SJCRH30 (cell line): ENCODE measurements around the gene HELB. TPM values are rescaled to one million over a fixed set of nuclear protein-coding genes. Genes with fewer than 3 reads are reported as not detected.
"Not testable (repeated sequence)": the region's sequence is repeated elsewhere in the genome, so short reads cannot be mapped to it uniquely, and the experiment has no call there.

ENCODE experiments used
- DNase-seq, 2 experiments: peaks; one replicate each; pipeline ENCODE4 v3.0.0-alpha.2; 2015 to 2020
- H3K27ac ChIP-seq: fragments of 250-450 bp; sonication (Bioruptor Pico); 2 replicates; pipeline ENCODE4 v1.5.1; 2020; ENCODE audit warnings: mild to moderate bottlenecking, moderate library complexity
- H3K27me3 ChIP-seq: fragments of 250-450 bp; sonication (Bioruptor Pico); 2 replicates; pipeline ENCODE4 v1.5.1; 2020; ENCODE audit warnings: mild to moderate bottlenecking, moderate library complexity
- H3K36me3 ChIP-seq: fragments of 250-450 bp; sonication (Bioruptor Pico); 2 replicates; pipeline ENCODE4 v1.5.1; 2020; ENCODE audit warnings: mild to moderate bottlenecking, moderate library complexity
- H3K4me1 ChIP-seq: fragments of 250-450 bp; sonication (Bioruptor Pico); 2 replicates; pipeline ENCODE4 v1.5.1; 2020; ENCODE audit warnings: mild to moderate bottlenecking, moderate library complexity
- H3K4me3 ChIP-seq: fragments of 250-450 bp; sonication (Bioruptor Pico); 2 replicates; pipeline ENCODE4 v1.5.1; 2020; ENCODE audit warnings: mild to moderate bottlenecking, moderate library complexity
- H3K9me3 ChIP-seq: fragments of 250-450 bp; sonication (Bioruptor Pico); replicated peaks from 2 replicates; pipeline ENCODE4 v1.5.1; 2020; ENCODE audit warnings: mild to moderate bottlenecking, moderate library complexity
- total RNA-seq: library from RNA; depleted of rRNA; stranded (reverse); fragments of >200 nt; shearing (Covaris generic); gene quantifications from 2 replicates; pipeline ENCODE4 v1.2.3, GENCODE V29; 2014

Gene HELB
- total RNA-seq, 1 experiment from 2014 or later = 20.4 TPM

DNA sequence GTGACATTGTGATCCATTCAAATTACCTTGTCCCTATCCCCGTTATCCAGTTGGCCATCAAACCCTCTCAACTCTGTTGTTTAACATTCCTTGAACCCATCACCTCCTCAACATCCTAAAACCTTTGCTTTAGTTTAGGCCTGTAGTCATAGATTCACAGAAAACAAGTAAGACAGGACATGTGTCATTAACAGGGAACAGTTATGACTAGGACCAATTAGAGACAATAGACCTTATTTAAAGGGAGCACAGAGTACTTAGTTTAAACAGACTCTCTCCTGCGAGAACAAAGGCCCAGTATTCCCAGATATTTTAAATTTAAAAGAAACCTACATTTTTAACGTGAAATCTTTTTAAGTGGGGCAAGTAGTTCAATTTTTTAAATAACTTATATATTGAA, 20.0 kb upstream of the HELB start:
- no peak for DNase-seq

GRCh38 chr12:66287275-66287674, 15.0 kb upstream of the HELB start:
- Histone ChIP-seq H3K9me3 (no peaks in the 10 kb centered on the region), H3K4me1 (no peaks in the 10 kb centered on the region), H3K27ac (no peak overlapping the region), H3K4me3 (no peak overlapping the region), H3K36me3 (no peaks in the 10 kb centered on the region), H3K27me3 (no peaks in the 10 kb centered on the region)
- DNase-seq = no peak

More for the DNA sequence above, 20.0 kb upstream of the HELB start:
- Histone ChIP-seq H3K27ac (no peak overlapping the region), H3K36me3 (no peaks in the 10 kb centered on the region), H3K4me1 (no peaks in the 10 kb centered on the region; the same call in 1 of the 2 replicates), H3K27me3 (no peaks in the 10 kb centered on the region), H3K4me3 (no peak overlapping the region), H3K9me3 (peaks cover 3% of the 10 kb centered on the region; the same call in 1 of the 2 replicates)

DNA sequence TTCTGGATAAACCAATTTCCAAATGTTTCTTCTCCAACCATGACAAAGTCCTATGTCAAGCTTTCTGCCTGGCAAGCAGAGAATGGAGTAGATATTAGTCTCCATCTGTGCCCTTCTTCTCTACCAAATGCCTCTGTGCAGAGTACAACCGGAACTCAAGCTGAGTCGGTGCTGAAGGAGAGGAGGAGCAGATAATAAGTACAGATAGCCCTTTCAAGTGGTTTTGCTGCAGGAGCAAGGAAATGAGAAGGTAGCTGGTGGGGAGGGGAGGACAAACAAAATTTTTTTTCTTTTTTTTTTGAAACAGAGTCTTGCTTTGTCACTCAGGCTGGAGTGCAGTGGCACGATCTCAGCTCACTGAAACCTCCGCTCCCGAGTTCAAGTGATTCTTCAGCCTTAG, 14.2 kb upstream of the HELB start:
- Histone ChIP-seq H3K27me3 (no peaks in the 10 kb centered on the region), H3K4me3 (no peak overlapping the region), H3K36me3 (no peaks in the 10 kb centered on the region), H3K27ac (no peak overlapping the region), H3K4me1 (no peaks in the 10 kb centered on the region), H3K9me3 (no peaks in the 10 kb centered on the region)
- DNase-seq = no peak

GRCh38 chr12:66289485-66289884, 12.8 kb upstream of the HELB start:
- DNase-seq = no peak
- Histone ChIP-seq H3K4me1 (no peaks in the 10 kb centered on the region), H3K36me3 (no peaks in the 10 kb centered on the region), H3K4me3 (no peak overlapping the region), H3K27me3 (no peaks in the 10 kb centered on the region), H3K9me3 (no peaks in the 10 kb centered on the region), H3K27ac (no peak overlapping the region)

DNA sequence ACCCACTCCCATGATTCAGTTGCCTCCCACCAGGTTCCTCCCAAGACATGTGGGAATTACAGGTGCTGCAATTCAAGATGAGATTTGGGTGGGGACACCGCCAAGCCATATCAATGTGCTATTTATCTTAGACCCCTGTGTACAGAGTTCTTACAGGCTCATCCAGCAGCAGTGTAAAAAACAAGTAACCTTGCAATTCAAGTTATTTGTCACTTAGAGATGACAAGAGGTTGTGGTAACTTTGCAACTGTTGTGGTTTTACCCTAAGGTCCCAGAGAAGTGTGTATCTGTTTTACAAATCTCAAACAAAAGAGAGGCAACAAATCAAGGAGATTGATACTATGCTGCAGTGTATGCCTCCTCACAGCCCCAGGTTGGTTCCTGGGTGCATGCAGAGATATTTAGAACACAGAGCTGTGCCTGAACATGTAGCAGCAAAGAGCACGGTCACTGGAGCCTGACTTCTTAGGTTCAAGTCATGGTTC, 11.5 kb upstream of the HELB start:
- Histone ChIP-seq H3K27ac (no peak overlapping the region), H3K4me1 (no peaks in the 10 kb centered on the region), H3K36me3 (no peaks in the 10 kb centered on the region), H3K9me3 (no peaks in the 10 kb centered on the region), H3K4me3 (no peak overlapping the region), H3K27me3 (no peaks in the 10 kb centered on the region)
- no peak for DNase-seq

- Histone ChIP-seq H3K27me3 (no peaks in the 10 kb centered on the region), H3K9me3 (no peaks in the 10 kb centered on the region), H3K4me1 (no peaks in the 10 kb centered on the region), H3K36me3 (no peaks in the 10 kb centered on the region), H3K27ac (no peak overlapping the region), H3K4me3 (no peak overlapping the region)
- DNase-seq = no peak
Observed at GRCh38 chr12:66296176-66296683, 6.1 kb upstream of the HELB start.

GRCh38 chr12:66297080-66297479, 5.2 kb upstream of the HELB start:
- no peaks in the 10 kb centered on the region for H3K4me1 ChIP-seq
- no peaks in the 10 kb centered on the region for H3K27me3 ChIP-seq
- H3K4me3 ChIP-seq = no peak overlapping the region
- H3K36me3 ChIP-seq = no peaks in the 10 kb centered on the region
- no peaks in the 10 kb centered on the region for H3K9me3 ChIP-seq
- no peak for DNase-seq
- no peak overlapping the region for H3K27ac ChIP-seq

DNA sequence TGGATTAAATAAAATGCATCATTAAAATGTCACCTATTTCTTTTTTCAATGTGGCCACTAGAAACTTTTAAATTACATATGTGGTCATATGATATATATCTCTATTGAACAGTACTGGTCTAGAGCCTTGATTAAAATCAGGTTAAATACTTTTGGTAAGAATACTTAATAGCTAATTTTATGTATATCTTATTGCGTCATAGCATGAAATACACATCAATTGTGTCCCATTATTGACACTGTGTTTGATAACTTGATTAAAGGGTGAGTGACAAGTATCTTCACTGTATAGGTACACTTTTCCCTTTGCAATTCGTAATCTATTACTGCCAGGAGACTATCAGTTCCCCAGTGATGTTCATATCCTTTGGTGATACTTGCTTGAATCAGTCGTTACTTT, 4.4 kb upstream of the HELB start:
- no peaks in the 10 kb centered on the region for H3K9me3 ChIP-seq
- no peak overlapping the region for H3K27ac ChIP-seq
- H3K4me1 ChIP-seq = no peaks in the 10 kb centered on the region
- DNase-seq = no peak
- H3K27me3 ChIP-seq = no peaks in the 10 kb centered on the region
- H3K4me3 ChIP-seq = no peak overlapping the region
- no peaks in the 10 kb centered on the region for H3K36me3 ChIP-seq

GRCh38 chr12:66302827-66303169, 505 bp downstream of the HELB start:
- H3K4me1 ChIP-seq = peaks cover 6% of the 10 kb centered on the region; the same call in 1 of the 2 replicates
- H3K36me3 ChIP-seq = peaks cover 12% of the 10 kb centered on the region
- H3K27ac ChIP-seq = peak overlapping the region; percentile 66
- peak overlapping the region; percentile 82 for H3K4me3 ChIP-seq
- DNase-seq = no peak
- no peaks in the 10 kb centered on the region for H3K27me3 ChIP-seq
- no peaks in the 10 kb centered on the region for H3K9me3 ChIP-seq

GRCh38 chr12:66303316-66303804, 1.1 kb downstream of the HELB start:
- Histone ChIP-seq H3K36me3 (peaks cover 12% of the 10 kb centered on the region), H3K4me3 (peak overlapping the region; percentile 82)
- not testable (repeated sequence) for H3K4me1 ChIP-seq, H3K27ac ChIP-seq, H3K9me3 ChIP-seq, H3K27me3 ChIP-seq
- DNase-seq = peak in 1 of 2 experiments; percentile 4

DNA sequence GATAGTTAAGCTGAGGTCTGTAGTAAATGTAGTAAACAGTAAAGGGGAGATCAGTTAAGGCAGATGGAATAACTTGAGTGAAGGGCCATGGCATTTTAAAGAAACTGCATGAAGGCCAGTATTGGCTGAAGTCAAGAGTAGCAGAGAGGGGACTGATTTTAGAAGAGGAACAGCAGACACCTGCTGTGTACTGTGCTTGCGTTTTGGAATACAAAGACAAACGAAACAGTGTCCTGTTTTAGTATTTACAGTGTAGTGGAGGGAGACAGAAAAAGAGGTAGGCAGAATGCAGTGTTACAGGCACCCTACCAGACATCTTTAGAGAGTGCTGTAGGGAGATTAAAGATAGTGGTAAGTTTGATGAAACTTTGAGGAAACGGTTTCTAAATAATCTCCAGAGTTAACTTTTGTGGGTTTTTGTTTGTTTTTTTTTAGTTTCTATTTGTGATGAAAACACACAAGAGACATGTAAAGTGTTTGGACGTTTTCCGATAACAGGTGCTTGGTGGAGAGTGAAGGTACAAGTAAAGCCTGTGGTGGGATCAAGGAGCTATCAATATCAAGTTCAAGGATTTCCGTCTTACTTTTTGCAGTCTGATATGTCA, 2.1 kb downstream of the HELB start:
- DNase-seq = peak in 1 of 2 experiments; percentile 9
- H3K4me1 ChIP-seq = peaks cover 6% of the 10 kb centered on the region; the same call in 1 of the 2 replicates
- H3K4me3 ChIP-seq = peak overlapping the region; percentile 82
- no peaks in the 10 kb centered on the region for H3K9me3 ChIP-seq
- no peaks in the 10 kb centered on the region for H3K27me3 ChIP-seq
- no peak overlapping the region for H3K27ac ChIP-seq
- peaks cover 12% of the 10 kb centered on the region for H3K36me3 ChIP-seq

DNA sequence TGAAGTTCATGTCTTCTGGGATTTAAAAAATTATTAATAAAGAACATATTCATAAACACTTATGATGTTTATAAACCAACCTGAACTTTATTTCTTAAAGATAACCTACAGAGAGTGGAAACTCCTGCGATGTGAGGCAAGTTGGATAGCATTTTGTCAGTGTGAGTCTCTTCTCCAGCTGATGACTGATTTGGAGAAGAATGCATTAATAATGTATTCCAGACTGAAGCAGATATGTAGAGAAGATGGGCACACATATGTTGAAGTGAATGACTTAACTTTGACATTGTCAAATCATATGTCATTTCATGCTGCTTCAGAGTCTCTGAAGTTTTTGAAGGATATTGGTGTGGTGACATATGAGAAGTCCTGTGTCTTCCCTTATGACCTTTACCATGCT, 7.3 kb downstream of the HELB start:
- Histone ChIP-seq H3K36me3 (peaks cover 31% of the 10 kb centered on the region), H3K27me3 (no peaks in the 10 kb centered on the region), H3K27ac (no peak overlapping the region), H3K4me3 (no peak overlapping the region), H3K9me3 (no peaks in the 10 kb centered on the region), H3K4me1 (peaks cover 11% of the 10 kb centered on the region)
- no peak for DNase-seq

DNA sequence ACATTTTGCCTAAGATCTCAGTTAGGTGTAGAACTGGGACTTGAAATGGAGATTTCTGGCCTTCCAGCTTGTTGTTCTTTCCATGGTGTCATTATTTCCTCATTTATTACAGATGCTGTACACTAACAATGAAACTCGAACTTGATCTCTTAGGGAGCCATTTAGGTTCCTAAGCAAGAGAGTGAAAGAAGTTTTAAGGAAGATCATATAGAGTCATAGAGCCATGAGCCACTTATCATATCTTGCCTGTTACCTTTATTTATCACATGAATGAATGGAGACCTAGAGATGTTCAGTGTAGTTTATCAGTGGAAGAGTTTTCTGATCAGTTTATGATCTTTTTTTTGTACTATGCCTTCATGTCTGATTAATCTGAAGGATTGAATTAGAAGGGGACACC, 9.9 kb downstream of the HELB start:
- H3K4me1 ChIP-seq = peaks cover 11% of the 10 kb centered on the region
- no peak for DNase-seq
- H3K27me3 ChIP-seq = no peaks in the 10 kb centered on the region
- peaks cover 30% of the 10 kb centered on the region for H3K36me3 ChIP-seq
- no peak overlapping the region for H3K27ac ChIP-seq
- no peaks in the 10 kb centered on the region for H3K9me3 ChIP-seq
- H3K4me3 ChIP-seq = no peak overlapping the region

GRCh38 chr12:66314278-66314677, 12.0 kb downstream of the HELB start:
- Histone ChIP-seq H3K27ac (0 out of 2 replicates have a peak overlapping the region, but pooled peaks have one; percentile 12), H3K27me3 (no peaks in the 10 kb centered on the region), H3K4me1 (peaks cover 11% of the 10 kb centered on the region), H3K36me3 (peaks cover 42% of the 10 kb centered on the region), H3K9me3 (no peaks in the 10 kb centered on the region), H3K4me3 (no peak overlapping the region)
- DNase-seq = no peak

- H3K4me1 ChIP-seq = peaks cover under 1% of the 10 kb centered on the region; the same call in 1 of the 2 replicates
- no peak for DNase-seq
- H3K27ac ChIP-seq = no peak overlapping the region
- no peak overlapping the region for H3K4me3 ChIP-seq
- no peaks in the 10 kb centered on the region for H3K27me3 ChIP-seq
- H3K36me3 ChIP-seq = peaks cover 39% of the 10 kb centered on the region
- H3K9me3 ChIP-seq = no peaks in the 10 kb centered on the region
Observed at GRCh38 chr12:66319266-66319954, 17.1 kb downstream of the HELB start.
